Measurements from ENCODE around the gene CYB5R4. TPM values are rescaled to one million over a fixed set of nuclear protein-coding genes. Genes with fewer than 3 reads are reported as not detected.
A peak's percentile ranks its signal among the peaks of the same experiment; 100 is the strongest.

The CYB5R4 gene
- polyA plus RNA-seq, 1 of the 3 experiments (the other 2 are of a cell fraction), result 3.3 TPM

DNA sequence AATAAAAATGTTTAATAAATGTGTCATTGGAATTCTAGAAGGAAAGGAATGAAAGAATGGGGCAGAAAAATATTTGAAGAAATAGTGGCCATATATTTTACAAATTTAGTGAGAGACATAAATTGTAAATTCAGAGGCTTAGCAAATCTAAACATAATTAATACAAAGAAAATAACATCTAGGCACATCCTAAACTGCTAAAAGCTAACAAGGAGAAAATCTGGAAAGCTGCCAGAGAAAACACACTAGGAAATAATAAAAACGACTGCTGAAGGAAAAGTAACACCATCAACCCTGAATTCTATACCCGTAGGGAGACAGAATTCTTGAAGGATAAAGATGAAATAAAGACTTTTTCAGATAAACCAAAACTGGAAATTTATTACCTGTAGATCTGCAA, 23.8 kb downstream of the CYB5R4 start (continued):
- TF ChIP-seq, protein P1, sequence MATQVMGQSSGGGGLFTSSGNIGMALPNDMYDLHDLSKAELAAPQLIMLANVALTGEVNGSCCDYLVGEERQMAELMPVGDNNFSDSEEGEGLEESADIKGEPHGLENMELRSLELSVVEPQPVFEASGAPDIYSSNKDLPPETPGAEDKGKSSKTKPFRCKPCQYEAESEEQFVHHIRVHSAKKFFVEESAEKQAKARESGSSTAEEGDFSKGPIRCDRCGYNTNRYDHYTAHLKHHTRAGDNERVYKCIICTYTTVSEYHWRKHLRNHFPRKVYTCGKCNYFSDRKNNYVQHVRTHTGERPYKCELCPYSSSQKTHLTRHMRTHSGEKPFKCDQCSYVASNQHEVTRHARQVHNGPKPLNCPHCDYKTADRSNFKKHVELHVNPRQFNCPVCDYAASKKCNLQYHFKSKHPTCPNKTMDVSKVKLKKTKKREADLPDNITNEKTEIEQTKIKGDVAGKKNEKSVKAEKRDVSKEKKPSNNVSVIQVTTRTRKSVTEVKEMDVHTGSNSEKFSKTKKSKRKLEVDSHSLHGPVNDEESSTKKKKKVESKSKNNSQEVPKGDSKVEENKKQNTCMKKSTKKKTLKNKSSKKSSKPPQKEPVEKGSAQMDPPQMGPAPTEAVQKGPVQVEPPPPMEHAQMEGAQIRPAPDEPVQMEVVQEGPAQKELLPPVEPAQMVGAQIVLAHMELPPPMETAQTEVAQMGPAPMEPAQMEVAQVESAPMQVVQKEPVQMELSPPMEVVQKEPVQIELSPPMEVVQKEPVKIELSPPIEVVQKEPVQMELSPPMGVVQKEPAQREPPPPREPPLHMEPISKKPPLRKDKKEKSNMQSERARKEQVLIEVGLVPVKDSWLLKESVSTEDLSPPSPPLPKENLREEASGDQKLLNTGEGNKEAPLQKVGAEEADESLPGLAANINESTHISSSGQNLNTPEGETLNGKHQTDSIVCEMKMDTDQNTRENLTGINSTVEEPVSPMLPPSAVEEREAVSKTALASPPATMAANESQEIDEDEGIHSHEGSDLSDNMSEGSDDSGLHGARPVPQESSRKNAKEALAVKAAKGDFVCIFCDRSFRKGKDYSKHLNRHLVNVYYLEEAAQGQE (IDR thresholded peaks at IDR 0.05; ENCODE audit: low read depth, low read length), result no peak
- TF ChIP-seq NFIC (IDR thresholded peaks at IDR 0.05; ENCODE audit: borderline replicate concordance) (no peak), FOSL2 (IDR thresholded peaks at IDR 0.05; ENCODE audit: borderline replicate concordance, low read depth) (no peak), YY1 (IDR thresholded peaks at IDR 0.05; ENCODE audit: low read depth) (no peak), RCOR1 (IDR thresholded peaks at IDR 0.05; ENCODE audit: low read length) (no peak), FOXJ3 (CRISPR knock-in tag; IDR thresholded peaks at IDR 0.05) (no peak), SMC3 (IDR thresholded peaks at IDR 0.05; ENCODE audit: low read depth, low read length) (no peak)

DNA sequence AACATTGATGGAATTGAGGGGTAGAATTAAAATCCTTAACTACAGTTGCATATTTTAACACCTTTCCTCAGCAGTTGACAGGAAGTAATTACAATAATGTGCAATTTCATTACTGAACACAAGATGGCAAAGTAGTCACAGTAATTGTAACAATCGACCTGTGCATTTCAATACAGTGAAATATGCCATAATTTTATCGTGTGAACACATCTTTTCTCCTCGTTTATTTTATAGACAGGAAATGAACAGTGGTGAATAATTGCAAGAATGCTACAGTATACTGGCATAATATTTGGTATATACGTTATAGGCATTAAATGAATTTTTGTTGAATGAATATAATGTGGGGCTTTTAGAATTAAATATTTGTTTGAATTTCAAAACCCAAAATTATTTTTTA, 25.0 kb downstream of the CYB5R4 start:
- 8% methylated on average over 4 of the region's 4 CpGs for WGBS (ENCODE audit: low lambda C conversion rate)
- Histone ChIP-seq H3K27me3 (ENCODE audit: insufficient read depth) (no peaks in the 10 kb centered on the region), H4K20me1 (ENCODE audit: insufficient read depth) (peaks cover 5% of the 10 kb centered on the region; the same call in 1 of the 2 replicates), H3K79me2 (ENCODE audit: insufficient read depth) (no peaks in the 10 kb centered on the region), H3K36me3 (replicated peaks in 1 of 2; ENCODE audit: control insufficient read depth in 1 of 2, insufficient read depth in 2 of 2, low read length in 1 of 2) (peaks cover 0 to 5% of the 10 kb centered on the region in 2 experiments), H3K9ac (no peak overlapping the region), H3K27ac (ENCODE audit: low read depth in 2 of 2, low read length in 1 of 2) (no peak overlapping the region), H3K4me1 (ENCODE audit: control insufficient read depth in 1 of 2, insufficient read depth in 2 of 2, low read depth in 1 of 2, low read length in 1 of 2) (peaks cover 0 to 4% of the 10 kb centered on the region in 2 experiments; a peak in 2 of 4 replicates), H3K4me3 (ENCODE audit: low read depth in 2 of 2, low read length in 1 of 2) (no peak overlapping the region; a peak in 1 of 4 replicates), H3K9me2 (no peaks in the 10 kb centered on the region), H2AFZ (ENCODE audit: low read depth) (no peak overlapping the region), H3F3A (replicated peaks; ENCODE audit: insufficient read depth) (no peaks in the 10 kb centered on the region), H3K9me3 (no peaks in the 10 kb centered on the region), H3K4me2 (no peak overlapping the region)
- DNase-seq, result peak; percentile 48
- POLR2A ChIA-PET, result no interaction called here
- no peak for TF ChIP-seq YY1 (IDR thresholded peaks at IDR 0.05; ENCODE audit: low read depth)
- TF ChIP-seq, protein P2, sequence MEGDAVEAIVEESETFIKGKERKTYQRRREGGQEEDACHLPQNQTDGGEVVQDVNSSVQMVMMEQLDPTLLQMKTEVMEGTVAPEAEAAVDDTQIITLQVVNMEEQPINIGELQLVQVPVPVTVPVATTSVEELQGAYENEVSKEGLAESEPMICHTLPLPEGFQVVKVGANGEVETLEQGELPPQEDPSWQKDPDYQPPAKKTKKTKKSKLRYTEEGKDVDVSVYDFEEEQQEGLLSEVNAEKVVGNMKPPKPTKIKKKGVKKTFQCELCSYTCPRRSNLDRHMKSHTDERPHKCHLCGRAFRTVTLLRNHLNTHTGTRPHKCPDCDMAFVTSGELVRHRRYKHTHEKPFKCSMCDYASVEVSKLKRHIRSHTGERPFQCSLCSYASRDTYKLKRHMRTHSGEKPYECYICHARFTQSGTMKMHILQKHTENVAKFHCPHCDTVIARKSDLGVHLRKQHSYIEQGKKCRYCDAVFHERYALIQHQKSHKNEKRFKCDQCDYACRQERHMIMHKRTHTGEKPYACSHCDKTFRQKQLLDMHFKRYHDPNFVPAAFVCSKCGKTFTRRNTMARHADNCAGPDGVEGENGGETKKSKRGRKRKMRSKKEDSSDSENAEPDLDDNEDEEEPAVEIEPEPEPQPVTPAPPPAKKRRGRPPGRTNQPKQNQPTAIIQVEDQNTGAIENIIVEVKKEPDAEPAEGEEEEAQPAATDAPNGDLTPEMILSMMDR (IDR thresholded peaks at IDR 0.05), result peak; percentile 82
- no peak for TF ChIP-seq CHD2 (IDR thresholded peaks at IDR 0.05; ENCODE audit: low read length, partially characterized antibody)
- TF ChIP-seq, protein P3, sequence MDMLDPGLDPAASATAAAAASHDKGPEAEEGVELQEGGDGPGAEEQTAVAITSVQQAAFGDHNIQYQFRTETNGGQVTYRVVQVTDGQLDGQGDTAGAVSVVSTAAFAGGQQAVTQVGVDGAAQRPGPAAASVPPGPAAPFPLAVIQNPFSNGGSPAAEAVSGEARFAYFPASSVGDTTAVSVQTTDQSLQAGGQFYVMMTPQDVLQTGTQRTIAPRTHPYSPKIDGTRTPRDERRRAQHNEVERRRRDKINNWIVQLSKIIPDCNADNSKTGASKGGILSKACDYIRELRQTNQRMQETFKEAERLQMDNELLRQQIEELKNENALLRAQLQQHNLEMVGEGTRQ (IDR thresholded peaks at IDR 0.05; ENCODE audit: borderline replicate concordance, low read depth, low read length), result no peak
- TF ChIP-seq, protein P4, sequence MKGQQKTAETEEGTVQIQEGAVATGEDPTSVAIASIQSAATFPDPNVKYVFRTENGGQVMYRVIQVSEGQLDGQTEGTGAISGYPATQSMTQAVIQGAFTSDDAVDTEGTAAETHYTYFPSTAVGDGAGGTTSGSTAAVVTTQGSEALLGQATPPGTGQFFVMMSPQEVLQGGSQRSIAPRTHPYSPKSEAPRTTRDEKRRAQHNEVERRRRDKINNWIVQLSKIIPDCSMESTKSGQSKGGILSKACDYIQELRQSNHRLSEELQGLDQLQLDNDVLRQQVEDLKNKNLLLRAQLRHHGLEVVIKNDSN (IDR thresholded peaks at IDR 0.05; ENCODE audit: borderline replicate concordance, low read depth), result no peak
- TF ChIP-seq EZH2phosphoT487 (IDR thresholded peaks at IDR 0.05; ENCODE audit: borderline replicate concordance, low read depth), result no peak
- TF ChIP-seq SMC3 (IDR thresholded peaks at IDR 0.05; ENCODE audit: low read depth, low read length), result peak; percentile 81
- TF ChIP-seq POLR2AphosphoS5 (IDR thresholded peaks at IDR 0.05; ENCODE audit: low read depth, low read length), result no peak
- peak; percentile 97 for TF ChIP-seq RAD21 (IDR thresholded peaks at IDR 0.05; ENCODE audit: low read length)
- TF ChIP-seq, protein P5, sequence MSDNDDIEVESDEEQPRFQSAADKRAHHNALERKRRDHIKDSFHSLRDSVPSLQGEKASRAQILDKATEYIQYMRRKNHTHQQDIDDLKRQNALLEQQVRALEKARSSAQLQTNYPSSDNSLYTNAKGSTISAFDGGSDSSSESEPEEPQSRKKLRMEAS (IDR thresholded peaks at IDR 0.05; ENCODE audit: low read depth), result no peak
- TF ChIP-seq RFX5 (IDR thresholded peaks at IDR 0.05; ENCODE audit: low read length), result no peak
- TF ChIP-seq EP300 (IDR thresholded peaks at IDR 0.05; ENCODE audit: borderline replicate concordance in 1 of 2, low read depth in 1 of 2, low read length in 1 of 2), result no peak
- TF ChIP-seq NRF1 (IDR thresholded peaks at IDR 0.05; ENCODE audit: low read depth, low read length), result no peak
- no peak for TF ChIP-seq FOXJ3 (CRISPR knock-in tag; IDR thresholded peaks at IDR 0.05)
- peak; percentile 60 for TF ChIP-seq GATA2 (CRISPR knock-in tag; IDR thresholded peaks at IDR 0.05)
- TF ChIP-seq GABPA (IDR thresholded peaks at IDR 0.05; ENCODE audit: low read depth), result no peak
- TF ChIP-seq FOXM1 (IDR thresholded peaks at IDR 0.05; ENCODE audit: low read depth), result no peak
- TF ChIP-seq SIN3A (IDR thresholded peaks at IDR 0.05; ENCODE audit: borderline replicate concordance, low read depth, low read length), result no peak
- CTCF ChIA-PET, result interaction anchor here (0.6 to 3.5 kb wide), 19 partner anchors 8 to 369 kb away, joined by 3 to 31 read pairs (median 4); partner anchors contain the start of genes CEP162, CYB5R4 and MRAP2
